ENCODE results near the gene SYNDIG1. TPM values are rescaled to one million over a fixed set of nuclear protein-coding genes. Genes with fewer than 3 reads are reported as not detected.

SYNDIG1 gene
- total RNA-seq, 6 experiments from 2014 or later: not detected

DNA sequence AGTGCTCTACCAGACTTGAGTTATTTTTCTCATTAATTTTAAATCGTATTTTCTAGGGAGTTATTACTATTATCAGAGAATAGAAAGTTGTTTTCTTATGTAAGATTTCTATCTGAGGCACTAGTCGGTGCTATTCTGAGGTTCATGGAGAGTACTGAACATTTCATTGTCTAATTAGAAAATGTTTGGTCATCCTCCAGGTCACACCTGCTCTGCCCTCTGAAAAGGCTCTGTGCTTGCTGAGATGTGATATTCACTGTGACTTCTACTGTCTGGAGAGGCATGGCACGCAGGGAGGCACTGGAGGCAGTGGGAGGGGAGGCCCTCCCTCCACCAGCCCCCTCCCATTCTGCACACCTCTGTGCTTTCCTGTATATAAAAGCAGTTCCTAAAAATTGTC is 3.0 kb downstream of the SYNDIG1 start:
- peaks cover 3 to 23% of the 10 kb centered on the region in 2 donors for H3K27me3 ChIP-seq
- ATAC-seq (no peak), DNase-seq (no peak)
- intact Hi-C loops (cut with DNase I): no loop called here
- H3K4me3 ChIP-seq: no peak overlapping the region
- H3K4me1 ChIP-seq: peaks cover 0 to 12% (median 0%) of the 10 kb centered on the region in 4 donors
- H3K9me3 ChIP-seq: no peaks in the 10 kb centered on the region
- 46% methylated on average over 3 of the region's 3 CpGs for WGBS (ENCODE audit: insufficient coverage, low coverage, low lambda C conversion rate, missing lambda C conversion rate)
- H3K27ac ChIP-seq: no peak overlapping the region
- TF ChIP-seq CTCF (IDR thresholded peaks at IDR 0.05) (no peak), POLR2A (IDR thresholded peaks at IDR 0.05) (no peak)
- no peaks in the 10 kb centered on the region for H3K36me3 ChIP-seq

GRCh38 chr20:24473435-24474223 is 4.2 kb downstream of the SYNDIG1 start:
- Histone ChIP-seq H3K4me3 (no peak overlapping the region), H3K27ac (no peak overlapping the region), H3K36me3 (no peaks in the 10 kb centered on the region), H3K4me1 (peaks cover 0 to 12% (median 0%) of the 10 kb centered on the region in 4 donors), H3K27me3 (peaks cover 3 to 23% of the 10 kb centered on the region in 2 donors), H3K9me3 (no peaks in the 10 kb centered on the region)
- intact Hi-C loops (cut with DNase I): no loop called here
- TF ChIP-seq CTCF (IDR thresholded peaks at IDR 0.05) (no peak), POLR2A (IDR thresholded peaks at IDR 0.05) (no peak)
- DNase-seq: no peak
- no peak for ATAC-seq
- 35% methylated on average over 5 of the region's 7 CpGs for WGBS (ENCODE audit: insufficient coverage, low coverage, low lambda C conversion rate, missing lambda C conversion rate)

DNA sequence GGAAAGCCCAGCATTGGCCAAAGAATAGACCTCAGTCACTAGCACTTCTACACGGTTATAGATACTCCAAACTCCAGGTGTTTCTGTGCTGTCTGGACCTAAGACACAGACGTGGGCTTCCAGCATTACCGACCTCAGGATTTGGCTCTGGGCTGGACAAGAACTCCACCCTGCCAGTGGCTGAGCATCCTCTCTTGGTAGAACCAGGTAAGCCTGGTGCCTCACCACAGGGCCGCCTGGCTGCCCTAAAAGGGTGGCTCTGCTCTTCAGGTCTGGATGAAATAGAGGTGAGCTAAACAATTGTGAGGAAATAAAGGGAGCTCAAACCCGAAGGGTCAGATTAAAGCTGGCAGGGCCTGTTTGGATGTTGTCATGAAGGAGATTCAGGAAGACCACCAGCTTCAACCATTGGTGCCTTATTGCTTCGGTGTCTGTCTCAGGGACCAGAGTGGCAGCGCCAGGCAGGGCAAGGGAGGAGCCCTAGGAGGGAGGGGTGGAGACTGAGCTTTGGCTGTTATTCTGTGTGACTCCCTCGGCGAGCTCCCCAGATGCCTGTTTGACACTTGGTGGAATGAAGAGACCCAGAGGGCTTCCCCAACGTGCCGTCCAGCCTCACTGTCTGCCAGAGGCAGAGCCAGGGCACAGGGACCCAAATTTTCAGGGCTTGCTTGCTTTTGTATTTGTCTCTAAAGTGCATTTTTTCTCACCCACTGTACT is 8.6 kb downstream of the SYNDIG1 start:
- intact Hi-C loops (cut with DNase I): no loop called here
- H3K27ac ChIP-seq: no peak overlapping the region
- H3K27me3 ChIP-seq: peaks cover 0 to 9% of the 10 kb centered on the region in 2 donors
- H3K9me3 ChIP-seq: no peaks in the 10 kb centered on the region
- DNase-seq (no peak), ATAC-seq (no peak)
- TF ChIP-seq POLR2A (IDR thresholded peaks at IDR 0.05): no peak
- no peak for TF ChIP-seq CTCF (IDR thresholded peaks at IDR 0.05)
- H3K4me1 ChIP-seq: no peaks in the 10 kb centered on the region
- WGBS (ENCODE audit: insufficient coverage, low coverage, low lambda C conversion rate, missing lambda C conversion rate): 37% methylated on average over 4 of the region's 11 CpGs
- H3K36me3 ChIP-seq: no peaks in the 10 kb centered on the region
- no peak overlapping the region for H3K4me3 ChIP-seq

GRCh38 chr20:24478584-24478983 is 9.2 kb downstream of the SYNDIG1 start:
- ATAC-seq: no peak

More at GRCh38 chr20:24478584-24478983, 9.2 kb downstream of the SYNDIG1 start:
- peaks cover 0 to 9% of the 10 kb centered on the region in 2 donors for H3K27me3 ChIP-seq
- H3K27ac ChIP-seq: no peak overlapping the region
- no peaks in the 10 kb centered on the region for H3K9me3 ChIP-seq
- no peak for DNase-seq
- H3K4me1 ChIP-seq: no peaks in the 10 kb centered on the region
- TF ChIP-seq POLR2A (IDR thresholded peaks at IDR 0.05) (no peak), CTCF (IDR thresholded peaks at IDR 0.05) (no peak)
- intact Hi-C loops (cut with DNase I): no loop called here
- WGBS (ENCODE audit: insufficient coverage, low coverage, low lambda C conversion rate, missing lambda C conversion rate): 30% methylated on average over 4 of the region's 7 CpGs
- H3K36me3 ChIP-seq: no peaks in the 10 kb centered on the region
- no peak overlapping the region for H3K4me3 ChIP-seq
